Occipital lobe (tissue), 2 donors: ENCODE measurements around the gene SLC48A1. TPM values are rescaled to one million over a fixed set of nuclear protein-coding genes. Genes with fewer than 3 reads are reported as not detected.

Source experiments
- DNase-seq: peaks from one replicate; lab custom pipeline; 2025; lab: John Stamatoyannopoulos, UW
- total RNA-seq: library from RNA; depleted of rRNA; stranded (reverse); fragments of >200 nt; gene quantifications from one replicate; pipeline ENCODE4 v1.2.3, GENCODE V29; 2014

SLC48A1 gene
- total RNA-seq, 1 donor from 2014 or later, result 11.1 TPM

- DNase-seq, result no peak
These were observed 4.1 kb downstream of the SLC48A1 start for GRCh38 chr12:47777151-47777550.

DNA sequence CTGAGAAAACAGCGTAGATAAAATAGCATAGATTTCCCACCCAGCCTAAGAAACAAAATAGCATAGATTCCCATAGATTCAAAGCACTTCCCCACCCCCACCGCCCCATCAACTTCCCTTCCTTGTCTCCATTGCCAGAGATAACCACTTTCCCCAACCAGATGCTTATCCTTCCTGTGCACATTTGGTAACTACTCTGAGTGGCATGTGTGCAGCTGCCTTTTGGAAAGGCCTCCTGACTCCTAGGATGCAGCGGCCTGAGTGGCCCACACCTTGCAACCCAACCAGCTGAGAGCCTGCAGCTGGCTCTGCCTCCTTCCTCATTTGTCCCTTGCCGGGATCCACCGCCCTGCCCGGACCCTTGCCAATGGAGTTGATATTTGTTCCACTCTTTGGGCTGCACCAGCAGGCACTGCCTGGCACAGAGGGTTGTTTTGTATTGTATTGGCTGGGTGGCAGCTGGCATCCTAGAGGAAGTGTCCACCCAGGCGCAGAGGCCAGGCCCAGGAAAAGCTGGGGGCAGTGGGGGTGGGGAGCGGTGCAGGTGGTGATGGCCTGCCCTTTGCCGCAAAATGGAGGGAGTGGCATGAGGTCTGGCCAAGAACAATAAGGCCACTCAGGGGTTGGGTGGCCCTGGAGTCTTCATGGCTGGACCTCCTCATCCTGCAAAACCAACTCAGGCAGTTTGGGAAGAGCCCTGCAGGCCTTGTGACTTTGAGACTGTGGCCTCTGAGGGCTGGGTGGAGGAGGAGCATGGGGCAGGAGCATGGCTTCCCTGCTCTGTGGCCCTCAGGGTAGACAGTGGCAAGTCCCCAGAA, 4.9 kb downstream of the SLC48A1 start:
- peak; percentile 89 for DNase-seq

GRCh38 chr12:47778881-47779280, 5.8 kb downstream of the SLC48A1 start:
- DNase-seq, result no peak

DNA sequence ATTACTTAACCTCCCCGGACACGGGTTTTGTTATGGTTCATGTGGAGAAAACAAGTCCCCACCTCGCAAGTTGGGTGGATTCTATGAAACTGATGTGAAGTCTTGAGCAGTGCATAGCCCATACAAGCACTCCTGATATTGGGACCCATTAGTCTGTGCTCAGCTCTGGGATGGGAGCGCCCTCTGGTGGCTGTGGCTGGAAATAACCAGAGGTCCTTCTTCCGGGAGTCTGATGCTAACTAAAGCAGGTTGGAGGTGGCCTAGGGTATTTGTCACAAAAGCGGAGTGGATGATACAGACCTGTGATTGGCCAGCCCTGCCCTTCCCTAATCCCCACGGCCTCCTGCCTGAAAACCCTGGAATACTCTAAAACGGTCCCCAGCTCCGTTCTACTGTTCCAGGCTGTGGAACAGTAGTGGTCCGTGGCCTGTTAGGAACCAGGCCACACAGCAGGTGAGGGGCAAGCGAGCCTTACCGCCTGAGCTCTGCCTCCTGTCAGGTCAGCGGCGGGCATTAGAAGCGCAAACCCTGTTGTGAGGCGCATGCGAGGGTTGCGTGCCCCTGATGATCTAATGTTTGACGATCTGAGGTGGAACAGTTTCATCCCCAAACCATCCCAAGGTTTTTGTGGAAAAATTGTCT, 6.4 kb downstream of the SLC48A1 start:
- DNase-seq, result peak; percentile 84

- DNase-seq, result no peak
These were observed 7.0 kb downstream of the SLC48A1 start for GRCh38 chr12:47779943-47780504.

- no peak for DNase-seq
These were observed 8.7 kb downstream of the SLC48A1 start for GRCh38 chr12:47781479-47782371.

GRCh38 chr12:47782372-47782770, 9.3 kb downstream of the SLC48A1 start:
- DNase-seq, result no peak

DNA sequence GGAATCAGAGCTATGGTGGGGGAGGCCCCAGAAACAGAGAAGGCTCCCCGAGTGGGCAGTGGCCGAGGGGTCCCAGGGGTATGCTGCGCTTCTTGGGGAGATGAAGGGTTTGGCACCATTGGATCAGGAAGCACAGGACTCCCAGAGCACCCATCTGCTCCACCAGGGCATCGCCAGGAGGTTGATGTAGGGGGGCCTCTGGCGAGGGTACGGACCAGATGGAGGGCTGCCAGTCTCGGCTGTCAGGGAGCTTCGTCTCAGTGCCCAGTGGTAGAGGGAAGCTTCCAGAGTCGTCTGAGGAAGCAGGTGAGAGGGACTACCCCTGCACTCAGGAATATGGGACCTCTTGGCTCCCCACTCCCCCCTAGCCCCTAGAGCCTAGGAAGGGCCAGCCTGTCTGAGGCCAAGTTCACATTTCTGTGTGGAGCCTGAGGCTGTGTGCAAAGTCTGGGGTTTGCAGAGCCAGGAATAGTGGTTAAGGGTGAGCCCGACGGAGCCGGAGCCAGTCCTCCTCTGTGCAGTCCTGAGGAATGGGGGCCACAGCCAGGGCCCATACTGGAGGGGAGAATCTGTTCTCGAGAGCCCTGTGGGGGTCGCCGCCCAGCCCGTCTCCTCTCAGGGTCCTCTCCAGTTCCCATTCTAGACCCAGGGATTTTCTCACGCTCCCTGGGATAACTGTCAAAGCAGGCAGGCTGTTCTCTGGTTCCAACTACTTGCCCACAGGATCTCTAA, 10.2 kb downstream of the SLC48A1 start:
- DNase-seq, result no peak

DNA sequence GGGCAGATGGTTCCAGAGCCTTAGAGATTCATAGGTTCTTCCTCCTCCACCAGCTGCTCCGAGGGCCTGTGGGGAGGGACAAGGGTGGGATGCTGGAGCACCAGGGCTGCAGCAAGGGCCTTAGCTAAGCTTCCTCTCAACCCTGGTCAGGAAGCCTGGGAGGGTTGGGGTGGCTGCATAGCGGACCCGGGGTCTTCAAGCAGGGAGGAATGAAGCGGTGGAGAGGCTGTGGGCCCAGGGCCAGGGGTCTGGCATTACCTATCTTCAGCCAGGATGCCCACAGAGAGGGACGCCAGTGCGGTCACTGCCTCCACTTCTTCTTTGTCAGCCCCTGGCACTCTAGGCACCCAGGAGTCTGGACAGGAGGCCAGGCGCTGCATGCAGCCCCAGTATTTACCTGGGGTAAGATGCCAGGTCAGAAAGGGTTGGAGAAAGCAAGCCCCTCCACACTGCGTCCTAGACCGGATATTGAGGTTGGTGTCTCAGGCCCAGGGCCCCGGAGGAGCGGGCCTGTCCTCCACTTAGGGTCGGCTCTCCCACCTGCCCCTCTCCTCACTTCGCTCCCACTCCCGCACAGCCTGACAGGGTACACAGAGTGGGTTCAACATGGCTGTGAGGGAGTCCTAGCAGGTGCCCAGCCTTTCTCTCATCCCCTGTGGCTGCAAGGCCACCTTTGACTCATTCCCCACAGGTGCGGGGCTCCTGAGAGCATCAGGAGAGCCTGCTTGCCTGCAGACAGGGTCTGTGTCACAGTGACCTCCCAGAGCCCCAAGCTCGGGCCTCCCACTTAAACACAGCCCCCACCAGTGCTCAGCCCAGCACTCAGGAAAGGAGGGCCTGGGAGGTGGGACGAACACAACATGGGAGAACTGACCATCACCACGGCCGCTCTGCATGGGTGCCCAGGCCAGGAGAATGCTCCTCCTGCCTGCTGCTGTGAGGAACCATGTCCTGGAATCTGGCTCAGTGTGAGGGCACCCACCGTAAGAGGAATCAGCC, 11.1 kb downstream of the SLC48A1 start:
- no peak for DNase-seq

- no peak for DNase-seq
These were observed 12.2 kb downstream of the SLC48A1 start for GRCh38 chr12:47785036-47785886.

DNA sequence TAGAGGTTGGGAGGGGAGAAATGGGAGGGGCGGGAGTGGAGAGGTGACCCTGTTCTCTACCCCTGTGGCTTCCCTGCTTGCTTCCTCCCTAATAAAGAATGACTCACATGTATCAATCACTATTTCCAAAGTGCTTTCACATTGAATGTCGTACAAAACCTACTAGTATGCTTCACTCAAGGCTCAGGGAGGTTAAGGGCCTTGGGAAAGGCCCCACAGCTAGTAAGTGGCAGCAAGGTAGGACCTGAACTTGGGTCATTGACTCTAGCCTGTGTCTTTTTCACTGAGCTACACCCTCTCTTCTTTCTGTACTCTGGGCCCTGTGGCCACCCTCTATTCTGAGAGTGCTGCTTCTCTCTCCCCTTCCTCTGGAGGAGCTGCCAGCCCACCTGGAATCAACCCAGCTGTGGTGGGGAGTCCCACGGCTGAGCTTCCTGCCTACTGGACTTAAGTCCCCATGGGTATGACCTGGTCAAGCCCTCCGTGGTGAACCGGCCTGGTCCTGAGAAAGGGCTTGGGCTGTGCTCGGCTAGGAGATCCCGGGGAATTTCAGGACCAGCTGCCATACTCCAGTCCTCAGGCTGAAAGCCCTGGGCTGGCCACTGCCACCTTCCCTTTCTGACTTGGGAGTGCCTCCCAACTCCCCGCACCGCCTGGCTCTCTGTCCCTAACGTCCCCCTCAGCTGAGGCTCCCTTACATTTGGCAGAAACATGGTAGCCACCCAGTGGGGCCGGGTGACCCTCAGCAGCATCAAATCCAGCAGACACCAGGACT, 13.0 kb downstream of the SLC48A1 start:
- no peak for DNase-seq

GRCh38 chr12:47786662-47787280, 13.7 kb downstream of the SLC48A1 start:
- no peak for DNase-seq

GRCh38 chr12:47787596-47788319, 14.7 kb downstream of the SLC48A1 start:
- no peak for DNase-seq

- DNase-seq, result no peak
These were observed 16.1 kb downstream of the SLC48A1 start for GRCh38 chr12:47789141-47789540.

DNA sequence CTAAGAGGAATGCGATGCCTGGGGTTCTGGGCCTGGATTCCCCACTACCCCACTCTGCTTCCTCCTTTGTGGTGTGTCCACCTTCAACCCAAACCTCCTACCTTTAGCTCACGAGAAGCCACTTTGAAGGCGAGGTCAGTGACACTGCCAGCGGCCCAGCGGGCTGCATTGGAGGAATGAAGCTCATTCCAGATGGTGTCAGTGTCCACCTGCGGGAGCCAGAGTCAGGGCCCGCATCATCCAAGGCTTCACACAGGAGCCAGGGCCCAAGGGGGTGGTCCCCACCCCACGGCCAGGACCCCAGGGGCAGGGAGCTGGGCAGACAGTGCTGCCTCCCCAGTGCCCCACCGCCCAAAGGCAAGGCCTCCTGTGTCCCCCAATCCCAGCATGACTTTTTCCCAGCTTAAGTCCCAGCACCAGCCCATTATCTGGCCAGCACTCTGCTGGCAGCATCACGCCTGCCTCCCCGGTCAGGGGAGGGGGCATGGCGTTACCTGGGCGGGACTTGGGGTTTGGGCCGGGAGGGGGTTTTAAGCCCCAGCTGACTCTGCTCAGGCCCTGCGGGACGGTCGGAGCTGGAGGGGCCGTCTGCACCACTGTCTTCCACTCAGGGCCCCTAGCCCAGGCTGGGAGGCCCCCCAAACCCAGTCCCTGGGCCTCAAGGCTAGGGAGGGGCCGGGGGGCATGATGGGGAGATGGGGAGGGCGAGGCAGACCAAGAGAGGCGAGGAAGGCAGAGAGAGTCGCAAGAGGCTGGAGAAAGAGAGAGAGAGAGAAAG, 16.9 kb downstream of the SLC48A1 start:
- DNase-seq, result no peak
